Loucy (cell line): Measurements from ENCODE around the gene NCOA1.

Source experiments
- H2AFZ ChIP-seq: fragments of 200-600 bp; sonication (generic); 2 replicates; pipeline ENCODE4 v1.6.0; 2016; ENCODE audit warnings: antibody characterized with exemption, mild to moderate bottlenecking, low read length, moderate library complexity
- H3F3A ChIP-seq: fragments of 200-600 bp; 2 replicates; pipeline ENCODE4 v1.6.0; 2016; ENCODE audit warnings: antibody characterized with exemption, low read depth, mild to moderate bottlenecking
- H3K27me3 ChIP-seq: fragments of 200-600 bp; sonication (generic); 2 replicates; pipeline ENCODE4 v1.6.1; 2014; ENCODE audit warnings: low read length, mild to moderate bottlenecking; ENCODE audit not compliant: insufficient read depth, poor library complexity, severe bottlenecking
- H3K36me3 ChIP-seq: fragments of 200-600 bp; sonication (generic); 2 replicates; pipeline ENCODE4 v1.6.1; 2016; ENCODE audit warnings: low read length; ENCODE audit not compliant: insufficient read depth
- H3K4me1 ChIP-seq: fragments of 200-600 bp; sonication (generic); 2 replicates; pipeline ENCODE4 v1.5.1; 2014; ENCODE audit warnings: low read length, mild to moderate bottlenecking; ENCODE audit not compliant: insufficient read depth, poor library complexity, severe bottlenecking
- H3K4me2 ChIP-seq: fragments of 200-600 bp; sonication (generic); 2 replicates; pipeline ENCODE4 v1.6.0; 2014; ENCODE audit warnings: antibody characterized with exemption, low read length, low read depth, mild to moderate bottlenecking; ENCODE audit not compliant: poor library complexity, severe bottlenecking
- H3K4me3 ChIP-seq: fragments of 200-600 bp; sonication (generic); 2 replicates; pipeline ENCODE4 v1.5.1; 2014; ENCODE audit warnings: low read length, mild to moderate bottlenecking, mixed read lengths; ENCODE audit not compliant: poor library complexity, severe bottlenecking
- H3K79me2 ChIP-seq: fragments of 200-600 bp; sonication (generic); 2 replicates; pipeline ENCODE4 v1.6.1; 2014; ENCODE audit warnings: low read length; ENCODE audit not compliant: insufficient read depth
- H3K9ac ChIP-seq: fragments of 200-600 bp; sonication (generic); 2 replicates; pipeline ENCODE4 v1.6.0; 2014; ENCODE audit warnings: mild to moderate bottlenecking, low read depth, low read length, moderate library complexity; ENCODE audit not compliant: poor library complexity, severe bottlenecking
- H3K9me2 ChIP-seq: fragments of 200-600 bp; sonication (generic); replicated peaks from 2 replicates; pipeline ENCODE4 v1.6.1; 2016; ENCODE audit warnings: low read depth, low read length, mixed read lengths
- H3K9me3 ChIP-seq: fragments of 200-600 bp; sonication (generic); 2 replicates; pipeline ENCODE4 v1.6.1; 2014; ENCODE audit warnings: mild to moderate bottlenecking, antibody characterized with exemption, low read length, low read depth; ENCODE audit not compliant: insufficient read depth
- H4K20me1 ChIP-seq: fragments of 200-600 bp; sonication (generic); 2 replicates; pipeline ENCODE4 v1.6.0; 2014; ENCODE audit warnings: antibody characterized with exemption, low read length, mild to moderate bottlenecking; ENCODE audit not compliant: insufficient read depth, poor library complexity, severe bottlenecking
- EZH2phosphoT487 ChIP-seq: fragments of 200-600 bp; IDR thresholded peaks from 2 replicates; pipeline ENCODE4 v1.6.1; 2018; ENCODE audit warnings: antibody characterized with exemption, mild to moderate bottlenecking, moderate library complexity, borderline replicate concordance
- TF ChIP-seq, protein P1 (sequence below): fragments of 200-600 bp; sonication (generic); conservative IDR thresholded peaks from 2 replicates; pipeline ENCODE4 v1.5.1; 2014; ENCODE audit warnings: mild to moderate bottlenecking, antibody characterized with exemption, low read length

The NCOA1 gene

DNA sequence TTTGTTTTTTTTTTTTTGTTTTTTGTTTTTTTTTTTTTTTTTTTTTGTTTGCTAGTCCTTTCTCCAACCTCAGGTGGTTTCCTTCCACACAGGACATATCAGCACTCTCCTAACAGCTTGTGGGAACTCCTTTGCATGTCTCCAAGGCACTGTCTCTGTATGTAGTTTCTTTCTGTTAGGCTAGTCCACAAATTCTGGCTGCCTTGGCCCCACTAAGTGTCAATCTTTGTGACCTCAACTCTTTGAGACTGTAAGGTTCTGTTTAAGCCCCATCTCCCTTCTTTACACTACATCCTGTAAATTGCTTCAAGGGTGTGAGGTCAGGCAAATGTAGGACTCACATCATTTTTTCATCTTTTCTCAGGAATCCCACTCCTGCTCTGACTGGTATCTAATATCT lies 85.1 kb downstream of the NCOA1 start:
- H3K9me2 ChIP-seq: no peaks in the 10 kb centered on the region
- TF ChIP-seq, protein P1, sequence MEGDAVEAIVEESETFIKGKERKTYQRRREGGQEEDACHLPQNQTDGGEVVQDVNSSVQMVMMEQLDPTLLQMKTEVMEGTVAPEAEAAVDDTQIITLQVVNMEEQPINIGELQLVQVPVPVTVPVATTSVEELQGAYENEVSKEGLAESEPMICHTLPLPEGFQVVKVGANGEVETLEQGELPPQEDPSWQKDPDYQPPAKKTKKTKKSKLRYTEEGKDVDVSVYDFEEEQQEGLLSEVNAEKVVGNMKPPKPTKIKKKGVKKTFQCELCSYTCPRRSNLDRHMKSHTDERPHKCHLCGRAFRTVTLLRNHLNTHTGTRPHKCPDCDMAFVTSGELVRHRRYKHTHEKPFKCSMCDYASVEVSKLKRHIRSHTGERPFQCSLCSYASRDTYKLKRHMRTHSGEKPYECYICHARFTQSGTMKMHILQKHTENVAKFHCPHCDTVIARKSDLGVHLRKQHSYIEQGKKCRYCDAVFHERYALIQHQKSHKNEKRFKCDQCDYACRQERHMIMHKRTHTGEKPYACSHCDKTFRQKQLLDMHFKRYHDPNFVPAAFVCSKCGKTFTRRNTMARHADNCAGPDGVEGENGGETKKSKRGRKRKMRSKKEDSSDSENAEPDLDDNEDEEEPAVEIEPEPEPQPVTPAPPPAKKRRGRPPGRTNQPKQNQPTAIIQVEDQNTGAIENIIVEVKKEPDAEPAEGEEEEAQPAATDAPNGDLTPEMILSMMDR: no peak
- TF ChIP-seq EZH2phosphoT487: no peak
- no peaks in the 10 kb centered on the region for H3K9me3 ChIP-seq
- H2AFZ ChIP-seq: no peak overlapping the region
- no peak overlapping the region for H3K4me3 ChIP-seq
- H3F3A ChIP-seq: no peaks in the 10 kb centered on the region
- peak overlapping the region; percentile 75 for H3K4me2 ChIP-seq
- H4K20me1 ChIP-seq: peaks cover 13% of the 10 kb centered on the region
- H3K4me1 ChIP-seq: peaks cover 34% of the 10 kb centered on the region
- peaks cover 21% of the 10 kb centered on the region; the same call in 1 of the 2 replicates for H3K79me2 ChIP-seq
- no peaks in the 10 kb centered on the region for H3K27me3 ChIP-seq
- no peaks in the 10 kb centered on the region for H3K36me3 ChIP-seq
- H3K9ac ChIP-seq: no peak overlapping the region

DNA sequence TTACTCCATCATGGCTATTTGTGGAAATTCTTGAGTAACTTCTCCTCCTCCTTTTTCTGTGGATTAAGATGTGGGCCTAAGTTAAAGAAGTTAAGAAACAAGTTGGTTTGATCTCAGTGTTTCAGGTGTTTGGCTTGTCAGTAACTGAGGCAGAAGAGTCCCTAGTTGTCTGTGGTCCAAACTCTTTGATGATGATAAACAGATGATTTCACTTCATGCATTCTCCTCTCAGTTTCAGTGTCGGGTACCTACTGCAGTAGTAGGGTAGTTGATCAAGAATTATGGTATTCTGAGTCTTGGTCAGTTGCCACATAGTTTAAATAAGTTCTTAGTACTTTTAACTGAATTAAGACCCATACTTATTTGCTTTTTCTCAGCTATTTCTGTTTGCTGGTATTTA lies 85.6 kb downstream of the NCOA1 start:
- H3K27me3 ChIP-seq: no peaks in the 10 kb centered on the region
- H3K79me2 ChIP-seq: peaks cover 24% of the 10 kb centered on the region; the same call in 1 of the 2 replicates
- H3K36me3 ChIP-seq: no peaks in the 10 kb centered on the region
- peak overlapping the region; percentile 75 for H3K4me2 ChIP-seq
- no peak overlapping the region for H3K4me3 ChIP-seq
- H3K9me2 ChIP-seq: no peaks in the 10 kb centered on the region
- no peaks in the 10 kb centered on the region for H3F3A ChIP-seq
- no peak overlapping the region for H3K9ac ChIP-seq
- H2AFZ ChIP-seq: no peak overlapping the region
- H4K20me1 ChIP-seq: peaks cover 13% of the 10 kb centered on the region
- no peak for TF ChIP-seq EZH2phosphoT487
- TF ChIP-seq, protein P1: no peak
- no peaks in the 10 kb centered on the region for H3K9me3 ChIP-seq
- peaks cover 34% of the 10 kb centered on the region for H3K4me1 ChIP-seq

DNA sequence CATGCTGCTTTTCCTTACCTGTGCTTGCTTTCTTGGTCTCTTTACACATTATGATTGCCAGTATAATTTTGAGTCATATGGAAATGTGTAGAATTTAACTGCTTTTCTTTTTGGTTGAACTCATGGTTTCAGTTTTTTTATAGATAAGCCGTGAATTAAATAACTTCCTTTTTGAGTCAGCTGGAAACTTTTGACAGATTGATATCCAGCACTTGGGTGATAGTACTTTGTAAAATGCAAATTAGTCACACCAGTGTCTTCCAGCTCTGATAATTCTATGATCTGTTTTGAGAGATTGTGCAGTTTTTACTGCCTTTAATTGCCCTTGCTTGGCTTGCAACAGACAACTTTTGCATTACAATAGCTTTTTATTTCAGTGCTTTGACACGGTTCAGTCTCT lies 86.4 kb downstream of the NCOA1 start:
- Histone ChIP-seq H3K4me1 (peaks cover 34% of the 10 kb centered on the region), H3K9me2 (no peaks in the 10 kb centered on the region), H4K20me1 (peaks cover 13% of the 10 kb centered on the region), H3K79me2 (peaks cover 26% of the 10 kb centered on the region), H3K9ac (peak overlapping the region; percentile 19), H3K27me3 (no peaks in the 10 kb centered on the region), H3K4me3 (peak overlapping the region; percentile 59), H3K9me3 (no peaks in the 10 kb centered on the region), H3F3A (no peaks in the 10 kb centered on the region), H3K36me3 (no peaks in the 10 kb centered on the region), H3K4me2 (peak overlapping the region; percentile 75), H2AFZ (no peak overlapping the region)
- TF ChIP-seq, protein P1: no peak
- TF ChIP-seq EZH2phosphoT487: no peak
